GM19035 (cell line): ENCODE results near the gene CASP10.

Source experiments
- ATAC-seq: cut with Tn5 transposase; IDR thresholded peaks from one replicate; pipeline ENCODE4 v1.9.1; 2021; ENCODE audit not compliant: unreplicated experiment

CASP10 gene

DNA sequence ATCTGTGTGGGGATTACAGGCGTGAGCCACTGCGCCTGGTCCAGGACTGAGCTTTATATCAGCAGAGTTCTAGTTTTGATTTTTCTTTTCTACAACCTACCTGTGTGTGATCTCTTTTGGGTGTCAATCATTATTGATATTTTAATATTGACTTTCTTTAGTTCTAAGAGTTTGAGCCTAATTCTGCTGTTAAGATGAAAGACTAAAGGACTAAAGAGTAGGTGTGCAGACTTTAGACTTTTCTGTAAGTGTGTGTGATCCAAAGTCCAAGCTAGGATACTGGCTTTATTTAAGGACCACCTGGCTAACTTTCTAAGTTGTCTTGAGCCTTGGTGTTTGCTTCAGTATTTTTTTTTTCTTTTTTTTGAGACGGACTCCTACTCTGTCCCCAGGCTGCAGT, 12.4 kb downstream of the CASP10 start:
- ATAC-seq = no peak

GRCh38 chr2:201196003-201196402, 13.1 kb downstream of the CASP10 start:
- ATAC-seq = no peak

GRCh38 chr2:201196803-201197202, 13.9 kb downstream of the CASP10 start:
- no peak for ATAC-seq

DNA sequence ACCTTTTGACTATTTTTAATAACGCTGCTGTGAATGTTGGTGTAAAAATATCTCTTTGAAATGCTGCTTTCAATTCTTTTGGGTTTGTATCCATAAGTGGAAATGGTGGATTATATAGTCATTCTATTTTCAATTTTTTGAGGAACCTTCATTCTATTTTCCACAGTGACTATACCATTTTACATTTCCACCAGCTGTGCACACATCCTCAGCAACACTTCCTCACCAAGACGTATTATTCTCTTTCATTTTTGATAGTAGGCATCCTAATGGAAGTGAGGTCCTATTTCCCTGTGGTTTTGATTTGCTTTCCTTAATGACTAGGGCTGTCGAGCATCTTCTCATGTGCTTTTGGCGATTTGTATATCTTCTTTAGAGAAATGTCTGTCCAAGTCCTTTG, 14.8 kb downstream of the CASP10 start:
- no peak for ATAC-seq

- ATAC-seq = no peak
Measured at GRCh38 chr2:201199847-201200246, 16.9 kb downstream of the CASP10 start.

GRCh38 chr2:201200345-201200744, 17.4 kb downstream of the CASP10 start:
- no peak for ATAC-seq

DNA sequence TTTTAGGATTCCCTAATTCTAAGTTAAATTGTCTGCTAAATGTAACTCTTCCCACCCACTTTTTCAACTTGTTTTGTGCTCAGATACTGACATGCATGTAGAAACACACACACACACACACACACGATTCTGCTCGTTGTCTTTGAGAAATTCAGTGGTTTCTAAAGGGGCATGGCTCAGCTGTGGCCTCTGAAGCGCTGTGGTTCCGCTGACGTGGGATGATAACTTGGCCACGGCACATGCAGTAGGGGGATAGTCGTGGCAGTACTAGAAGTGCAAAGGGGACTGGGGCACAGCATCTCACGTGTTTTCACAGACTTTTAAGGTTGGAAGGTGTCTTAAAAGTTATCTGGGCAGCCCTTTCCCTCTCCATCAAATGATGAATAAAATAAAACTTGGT, 18.4 kb downstream of the CASP10 start:
- no peak for ATAC-seq

DNA sequence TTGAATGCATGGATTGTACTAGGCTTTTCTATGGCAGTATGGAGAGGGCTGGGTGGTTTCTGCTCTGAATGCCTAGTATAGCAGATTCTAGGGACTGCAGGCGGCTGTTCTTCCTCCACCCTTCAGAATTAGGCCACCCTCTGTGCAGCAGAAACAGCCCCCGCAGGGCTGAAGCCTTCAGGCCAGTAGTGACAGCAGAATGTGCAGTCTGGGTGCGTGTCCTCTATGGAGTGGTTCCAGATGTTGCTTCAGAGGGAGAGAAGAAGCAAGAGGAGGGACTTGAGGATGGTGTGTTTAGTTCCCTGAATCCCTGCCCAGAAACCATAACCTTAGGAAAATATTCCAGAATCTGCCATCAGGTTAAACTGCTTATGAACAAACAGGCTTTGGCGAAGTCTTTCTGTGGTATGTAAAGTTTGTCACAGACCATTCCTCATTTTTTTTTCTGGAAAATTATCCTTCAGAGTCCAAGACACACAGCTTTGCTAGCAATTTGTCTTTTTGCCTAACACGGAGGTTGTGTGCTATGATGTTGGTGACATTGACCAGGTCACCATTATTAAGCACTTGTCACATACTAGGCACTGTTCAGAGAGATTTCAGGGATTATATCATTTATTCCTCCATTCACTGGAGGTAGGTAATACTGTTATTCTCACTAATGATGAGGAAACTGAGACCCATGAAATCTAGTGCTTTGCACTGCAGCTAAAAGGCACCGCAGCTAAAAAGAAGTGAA, 21.1 kb downstream of the CASP10 start:
- no peak for ATAC-seq

- no peak for ATAC-seq
Measured at GRCh38 chr2:201204655-201205514, 21.9 kb downstream of the CASP10 start.

DNA sequence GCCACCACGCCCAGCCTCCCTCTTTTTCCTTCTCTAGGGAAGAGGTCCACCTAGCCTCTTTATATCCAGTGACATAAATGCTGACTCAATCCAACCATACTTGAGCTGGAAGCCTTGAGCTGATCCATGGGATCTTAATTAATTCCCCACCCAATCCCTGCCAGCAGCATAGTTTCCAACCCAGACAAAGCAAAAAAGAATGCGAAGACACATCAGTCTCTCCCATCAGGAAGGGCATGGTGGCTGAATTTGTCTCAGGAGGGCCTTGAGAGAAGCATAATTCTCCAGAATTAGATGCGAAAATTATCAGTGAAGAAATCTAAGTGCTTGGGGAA, 22.5 kb downstream of the CASP10 start:
- ATAC-seq = no peak

- ATAC-seq = peak; percentile 78
Measured at GRCh38 chr2:201208563-201209252, 25.8 kb downstream of the CASP10 start.

- ATAC-seq = no peak
Measured at GRCh38 chr2:201215963-201216362, 33.0 kb downstream of the CASP10 start.

GRCh38 chr2:201216918-201217317, 34.0 kb downstream of the CASP10 start:
- no peak for ATAC-seq

- no peak for ATAC-seq
Measured at GRCh38 chr2:201218780-201219179, 35.8 kb downstream of the CASP10 start.

DNA sequence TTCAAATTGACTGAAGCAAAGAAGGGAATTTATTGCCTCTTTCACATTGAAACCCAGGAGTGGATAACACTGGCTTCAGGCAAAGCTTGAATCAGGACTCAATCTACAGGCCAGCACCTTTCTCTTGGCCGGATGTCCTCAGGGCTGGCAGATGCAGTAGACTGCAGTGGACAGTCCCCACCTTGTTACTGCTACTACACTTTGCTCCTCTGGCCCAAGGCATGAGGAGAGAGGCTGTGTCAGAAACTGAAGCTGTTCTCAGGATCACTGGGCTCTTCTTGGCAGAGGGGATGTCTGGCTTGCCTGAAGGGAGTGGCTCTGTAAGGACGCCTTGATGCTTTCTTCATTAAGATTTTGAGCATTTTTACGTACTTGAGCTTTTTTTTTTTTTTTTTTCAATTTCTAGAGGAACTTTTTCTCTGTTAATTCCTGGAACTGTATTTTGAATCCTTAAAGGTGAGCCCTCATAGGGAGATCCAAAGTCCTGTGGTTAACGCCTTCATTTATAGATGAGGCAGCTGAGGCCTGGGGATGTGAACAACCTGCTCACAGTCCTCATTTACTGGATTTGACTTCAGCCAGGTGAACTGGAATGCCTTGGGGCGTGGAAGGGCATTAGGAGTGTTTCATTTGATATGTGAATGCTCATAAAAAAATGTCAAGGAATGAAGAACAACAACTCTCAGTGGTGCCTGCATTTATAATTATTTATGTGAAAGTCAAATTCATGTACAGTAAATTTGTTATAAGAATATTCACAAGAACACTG, 36.6 kb downstream of the CASP10 start:
- no peak for ATAC-seq

DNA sequence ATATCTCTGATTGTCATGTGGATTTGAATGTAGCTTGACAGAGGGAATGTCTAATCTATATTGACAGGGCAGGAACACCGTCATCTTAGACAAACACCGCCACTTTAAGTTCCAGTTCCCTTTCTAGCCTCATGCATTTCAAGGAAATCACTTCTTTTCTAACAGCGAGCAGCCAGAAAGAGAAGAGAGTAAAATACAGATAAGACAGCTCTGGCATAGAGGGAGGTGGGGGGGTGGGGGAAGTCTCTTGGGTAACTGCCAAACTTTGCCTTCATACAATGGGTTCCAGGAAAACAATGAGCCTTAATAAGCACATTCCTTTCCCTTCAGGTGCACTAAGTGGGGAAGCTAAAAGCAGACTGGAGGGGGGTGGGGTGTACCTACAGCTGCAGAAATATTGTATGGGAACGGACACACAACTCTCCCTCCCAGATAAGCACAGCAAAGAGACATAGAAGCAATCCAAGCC, 37.2 kb downstream of the CASP10 start:
- ATAC-seq = no peak

DNA sequence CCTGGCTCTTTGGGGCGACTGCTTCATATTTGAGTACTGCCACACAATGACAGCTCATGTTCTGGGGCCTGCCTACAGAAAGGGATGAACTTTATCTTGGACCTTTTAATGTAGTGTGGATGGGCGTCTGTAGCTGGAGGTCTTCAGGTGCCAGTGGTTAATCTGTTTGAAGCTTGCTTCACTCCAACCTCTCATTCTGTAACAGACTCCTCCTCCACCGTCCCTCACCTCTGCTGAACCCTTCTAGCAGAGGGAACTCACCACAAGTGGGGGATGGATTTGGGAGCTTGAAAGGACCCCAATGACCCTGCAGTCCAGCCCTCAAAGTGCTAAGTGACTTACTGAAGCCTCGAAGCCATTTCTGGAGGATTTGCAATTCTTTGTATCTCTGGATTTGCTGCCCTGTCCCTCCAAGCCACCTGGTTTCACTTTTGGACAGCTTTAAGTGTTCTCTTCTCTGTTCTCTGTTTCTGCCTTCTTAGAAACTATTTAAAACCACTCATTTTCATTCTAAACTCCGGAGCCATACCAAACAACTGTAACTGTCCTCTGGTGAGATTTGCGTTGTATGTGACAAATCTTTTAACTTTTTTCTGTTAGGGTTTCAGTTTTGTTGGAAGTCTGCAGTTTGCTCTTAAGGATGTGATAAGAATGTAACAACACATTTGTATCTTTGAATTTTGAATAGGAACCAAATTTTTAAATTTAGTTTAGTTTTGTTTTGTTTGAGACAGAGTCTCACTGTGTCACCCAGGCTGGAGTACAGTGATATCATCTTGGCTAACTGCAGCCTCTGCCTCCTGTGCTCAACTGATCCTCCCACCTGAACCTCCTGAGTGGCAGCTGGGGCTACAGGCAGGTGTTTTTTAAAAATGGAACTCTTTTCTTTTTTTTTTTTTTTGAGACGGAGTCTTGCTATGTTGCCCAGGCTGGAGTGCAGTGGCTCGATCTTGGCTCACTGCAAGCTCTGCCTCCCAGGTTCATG, 40.4 kb downstream of the CASP10 start:
- peak; percentile 92 for ATAC-seq

DNA sequence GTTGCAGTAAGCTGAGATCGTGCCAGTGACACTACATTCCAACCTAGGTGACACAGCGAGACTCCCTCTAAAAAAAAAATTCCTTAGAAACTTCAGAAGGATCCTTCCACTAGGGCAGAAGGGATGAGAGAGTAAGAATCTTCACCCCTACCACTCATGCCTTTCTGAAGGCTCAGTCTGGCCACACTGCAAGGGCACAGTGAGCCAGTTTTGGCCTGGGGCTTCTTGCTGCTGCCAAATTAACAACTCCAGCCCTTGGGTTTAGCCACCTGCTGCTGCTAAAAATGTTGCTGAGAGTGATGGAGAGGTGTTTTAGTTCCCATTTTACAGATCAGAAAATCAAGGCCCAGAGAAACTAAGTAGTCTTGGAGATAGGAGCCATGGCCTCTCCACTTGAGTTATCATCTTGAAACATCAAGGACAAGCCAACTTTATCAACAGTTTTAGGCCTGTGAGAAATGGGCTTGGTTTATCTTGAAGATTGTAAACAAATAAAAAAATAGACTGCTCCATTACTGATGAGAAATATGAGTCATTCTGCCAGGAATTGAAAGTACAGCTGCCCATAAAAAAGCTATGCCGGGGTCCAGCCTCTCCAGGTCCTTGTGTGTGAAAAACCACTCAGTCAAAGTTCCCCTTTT, 45.5 kb downstream of the CASP10 start:
- ATAC-seq = no peak

GRCh38 chr2:201228912-201229290, 46.0 kb downstream of the CASP10 start:
- no peak for ATAC-seq
